DMS153 (cell line): Measurements from ENCODE around the gene CCDC134.

ENCODE experiments used
- DNase-seq: peaks from one replicate; lab custom pipeline; 2025; lab: John Stamatoyannopoulos, UW

CCDC134 gene

GRCh38 chr22:41800348-41801146 lies at the start of gene CCDC134:
TSS of gene CCDC134 (plus strand) at chr22:41800679. CDS start at chr22:41808891, 8,212 bp downstream.
- DNase-seq = peak; percentile 81

- no peak for DNase-seq
Measured at GRCh38 chr22:41752011-41752970, 48.2 kb upstream of the CCDC134 start.

GRCh38 chr22:41753984-41754383 lies 46.5 kb upstream of the CCDC134 start:
- DNase-seq = no peak

GRCh38 chr22:41757502-41757901 lies 43.0 kb upstream of the CCDC134 start:
- no peak for DNase-seq

GRCh38 chr22:41758231-41758630 lies 42.2 kb upstream of the CCDC134 start:
- no peak for DNase-seq

- DNase-seq = no peak
Measured at GRCh38 chr22:41762980-41763779, 37.3 kb upstream of the CCDC134 start.

- DNase-seq = no peak
Measured at GRCh38 chr22:41766476-41766875, 34.0 kb upstream of the CCDC134 start.

GRCh38 chr22:41768430-41768829 lies 32.0 kb upstream of the CCDC134 start:
- no peak for DNase-seq

- no peak for DNase-seq
Measured at GRCh38 chr22:41770715-41771468, 29.6 kb upstream of the CCDC134 start.

GRCh38 chr22:41772198-41772597 lies 28.3 kb upstream of the CCDC134 start:
- DNase-seq = no peak

- no peak for DNase-seq
Measured at GRCh38 chr22:41772645-41773044, 27.8 kb upstream of the CCDC134 start.

GRCh38 chr22:41775338-41775737 lies 25.1 kb upstream of the CCDC134 start:
- DNase-seq = no peak

- DNase-seq = no peak
Measured at GRCh38 chr22:41775976-41776375, 24.5 kb upstream of the CCDC134 start.

- DNase-seq = no peak
Measured at GRCh38 chr22:41776381-41776780, 24.1 kb upstream of the CCDC134 start.

- DNase-seq = no peak
Measured at GRCh38 chr22:41777749-41778425, 22.6 kb upstream of the CCDC134 start.

GRCh38 chr22:41779929-41780505 lies 20.5 kb upstream of the CCDC134 start:
- no peak for DNase-seq

GRCh38 chr22:41780746-41781505 lies 19.6 kb upstream of the CCDC134 start:
- no peak for DNase-seq

GRCh38 chr22:41781507-41781906 lies 19.0 kb upstream of the CCDC134 start:
- DNase-seq = no peak

GRCh38 chr22:41782316-41782715 lies 18.2 kb upstream of the CCDC134 start:
- no peak for DNase-seq

GRCh38 chr22:41782751-41783150 lies 17.7 kb upstream of the CCDC134 start:
- no peak for DNase-seq
